Stimulated activated memory B cell treated with anti-CD40 and anti-IgM and Interleukin-4, amounts not matched to agents 10 μg/mL and 1 μg/mL and 100 μg/mL, for 72 hours (primary cell): Measurements from ENCODE around the gene PLA2G6.

Source experiments
- ATAC-seq: fragments of 150-1000 bp; cut with Tn5 transposase; 2 replicates; pipeline ENCODE4 v1.10.0; 2021
- H3K27ac Mint-ChIP-seq: one replicate; pipeline ENCODE4 v1.8.0; 2022; ENCODE audit warnings: mild to moderate bottlenecking, mixed read lengths
- H3K27me3 Mint-ChIP-seq: one replicate; pipeline ENCODE4 v1.8.0; 2022; ENCODE audit warnings: mixed read lengths
- H3K36me3 Mint-ChIP-seq: one replicate; pipeline ENCODE4 v1.8.0; 2022; ENCODE audit warnings: mixed read lengths
- H3K4me1 Mint-ChIP-seq: one replicate; pipeline ENCODE4 v1.8.0; 2022; ENCODE audit warnings: mixed read lengths
- H3K4me3 Mint-ChIP-seq: one replicate; pipeline ENCODE4 v1.8.0; 2022; ENCODE audit warnings: mild to moderate bottlenecking, moderate library complexity, mixed read lengths
- H3K9me3 Mint-ChIP-seq: one replicate; pipeline ENCODE4 v1.8.0; 2022; ENCODE audit warnings: mixed read lengths

PLA2G6 gene, protein sequence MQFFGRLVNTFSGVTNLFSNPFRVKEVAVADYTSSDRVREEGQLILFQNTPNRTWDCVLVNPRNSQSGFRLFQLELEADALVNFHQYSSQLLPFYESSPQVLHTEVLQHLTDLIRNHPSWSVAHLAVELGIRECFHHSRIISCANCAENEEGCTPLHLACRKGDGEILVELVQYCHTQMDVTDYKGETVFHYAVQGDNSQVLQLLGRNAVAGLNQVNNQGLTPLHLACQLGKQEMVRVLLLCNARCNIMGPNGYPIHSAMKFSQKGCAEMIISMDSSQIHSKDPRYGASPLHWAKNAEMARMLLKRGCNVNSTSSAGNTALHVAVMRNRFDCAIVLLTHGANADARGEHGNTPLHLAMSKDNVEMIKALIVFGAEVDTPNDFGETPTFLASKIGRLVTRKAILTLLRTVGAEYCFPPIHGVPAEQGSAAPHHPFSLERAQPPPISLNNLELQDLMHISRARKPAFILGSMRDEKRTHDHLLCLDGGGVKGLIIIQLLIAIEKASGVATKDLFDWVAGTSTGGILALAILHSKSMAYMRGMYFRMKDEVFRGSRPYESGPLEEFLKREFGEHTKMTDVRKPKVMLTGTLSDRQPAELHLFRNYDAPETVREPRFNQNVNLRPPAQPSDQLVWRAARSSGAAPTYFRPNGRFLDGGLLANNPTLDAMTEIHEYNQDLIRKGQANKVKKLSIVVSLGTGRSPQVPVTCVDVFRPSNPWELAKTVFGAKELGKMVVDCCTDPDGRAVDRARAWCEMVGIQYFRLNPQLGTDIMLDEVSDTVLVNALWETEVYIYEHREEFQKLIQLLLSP

DNA sequence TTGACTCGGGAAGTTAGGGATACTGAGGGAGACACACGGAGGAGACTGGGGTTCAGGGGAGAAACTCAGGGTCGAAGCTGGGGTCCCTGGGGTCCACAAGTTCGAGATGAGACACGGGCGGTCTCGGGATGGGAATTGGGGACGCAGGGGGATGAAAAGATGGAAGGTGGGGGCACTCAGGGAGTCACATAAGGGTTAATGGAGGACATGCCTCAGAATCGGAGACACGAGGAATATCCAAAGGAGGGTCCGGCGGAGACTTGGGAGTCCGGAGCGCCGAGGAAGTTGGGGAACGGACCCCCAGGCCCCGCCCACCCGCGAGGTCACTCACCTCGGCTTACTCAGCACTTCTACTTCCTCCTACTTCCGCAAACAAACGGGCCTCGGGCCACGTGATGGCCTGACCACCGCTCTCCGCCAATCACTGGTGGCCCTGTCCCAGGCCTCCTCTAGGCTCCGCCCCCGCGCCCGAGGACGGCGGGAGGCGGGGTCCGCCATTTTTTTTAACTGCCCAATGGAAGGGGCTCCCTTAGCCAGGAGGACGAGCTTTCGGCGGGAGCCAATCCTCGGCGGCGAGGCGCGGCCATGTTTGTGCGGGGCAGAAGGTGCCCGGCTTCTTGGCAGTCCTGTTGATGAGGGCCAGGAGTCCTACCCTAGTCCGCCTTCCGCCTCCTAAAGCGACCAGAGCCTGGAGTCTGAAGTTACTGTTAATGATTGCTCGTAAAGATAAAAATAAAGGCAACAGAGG is at the start of gene PLA2G6:
PLA2G6 (minus strand) TSS at position 378 of the 748 bp plus-strand sequence. CDS start 12,404 bp downstream, outside the sequence.
- Mint-ChIP-seq H3K27ac (peak within 1 kb of the TSS; percentile 89), H3K4me3 (peak within 1 kb of the TSS; percentile 91), H3K36me3 (peaks cover 7% of the 10 kb centered on the region), H3K9me3 (no peaks in the 10 kb centered on the region), H3K27me3 (peaks cover 16% of the 10 kb centered on the region), H3K4me1 (peaks cover 37% of the 10 kb centered on the region)
- peak; percentile 99 for ATAC-seq

DNA sequence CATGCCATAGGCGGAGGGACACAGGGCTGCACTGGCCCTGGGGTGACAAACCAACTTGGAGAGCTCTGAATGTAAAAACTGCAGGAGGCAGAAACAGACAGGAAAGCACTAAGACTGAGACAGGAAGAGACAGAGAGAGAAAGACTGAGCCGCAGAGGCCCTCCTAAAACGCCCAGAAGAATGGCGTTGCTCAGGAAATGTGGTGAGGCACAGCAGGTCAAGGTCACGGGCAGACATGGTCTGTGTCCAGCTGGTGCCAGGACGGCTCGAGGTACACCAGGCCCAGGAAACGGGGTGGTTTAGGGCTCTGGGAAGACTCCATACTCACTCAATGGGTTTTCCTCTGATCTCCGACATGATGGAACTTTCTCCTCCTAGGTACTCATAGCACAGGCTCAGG is 49.3 kb upstream of the PLA2G6 start:
- Mint-ChIP-seq H3K9me3 (no peaks in the 10 kb centered on the region), H3K4me1 (peaks cover 5% of the 10 kb centered on the region), H3K36me3 (peaks cover 44% of the 10 kb centered on the region), H3K27ac (no peak overlapping the region), H3K4me3 (no peak overlapping the region), H3K27me3 (no peaks in the 10 kb centered on the region)
- no peak for ATAC-seq

DNA sequence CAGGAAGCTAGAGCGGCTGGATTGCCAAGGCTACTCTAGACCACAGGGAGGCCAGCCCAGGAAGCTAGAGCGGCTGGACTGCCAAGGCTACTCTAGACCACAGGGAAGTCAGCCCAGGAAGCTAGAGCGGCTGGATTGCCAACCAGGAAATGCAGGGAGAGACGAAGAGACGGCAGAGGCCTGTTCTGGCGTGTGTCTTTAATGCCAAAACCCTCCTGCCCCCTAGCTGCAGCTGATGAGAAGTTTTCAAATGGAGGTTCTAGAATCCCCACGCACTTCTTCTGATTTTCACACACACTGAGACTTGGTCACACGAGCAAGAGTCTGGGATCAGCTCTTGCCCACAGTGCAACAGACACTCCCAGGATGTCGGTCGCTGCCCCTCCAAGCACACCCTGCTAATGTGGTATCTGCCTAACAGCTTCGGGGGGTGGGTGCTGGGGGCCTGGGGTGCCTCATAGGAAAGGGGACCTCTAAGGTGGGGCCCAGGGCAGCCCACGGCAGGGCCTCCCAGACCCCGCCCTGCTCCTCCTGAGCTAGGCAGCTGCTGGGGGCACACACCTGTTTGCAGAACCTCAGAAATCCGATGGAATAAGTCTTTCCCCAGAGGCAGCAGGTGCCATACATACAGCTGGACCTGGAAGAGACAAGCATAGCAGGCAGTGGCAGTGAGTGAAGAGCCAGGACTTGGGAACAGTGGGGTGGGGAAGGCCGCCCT is 48.6 kb upstream of the PLA2G6 start:
- H3K9me3 Mint-ChIP-seq: no peaks in the 10 kb centered on the region
- no peak for ATAC-seq
- H3K27me3 Mint-ChIP-seq: no peaks in the 10 kb centered on the region
- H3K36me3 Mint-ChIP-seq: peaks cover 41% of the 10 kb centered on the region
- H3K4me3 Mint-ChIP-seq: no peak overlapping the region
- peaks cover 5% of the 10 kb centered on the region for H3K4me1 Mint-ChIP-seq
- no peak overlapping the region for H3K27ac Mint-ChIP-seq

DNA sequence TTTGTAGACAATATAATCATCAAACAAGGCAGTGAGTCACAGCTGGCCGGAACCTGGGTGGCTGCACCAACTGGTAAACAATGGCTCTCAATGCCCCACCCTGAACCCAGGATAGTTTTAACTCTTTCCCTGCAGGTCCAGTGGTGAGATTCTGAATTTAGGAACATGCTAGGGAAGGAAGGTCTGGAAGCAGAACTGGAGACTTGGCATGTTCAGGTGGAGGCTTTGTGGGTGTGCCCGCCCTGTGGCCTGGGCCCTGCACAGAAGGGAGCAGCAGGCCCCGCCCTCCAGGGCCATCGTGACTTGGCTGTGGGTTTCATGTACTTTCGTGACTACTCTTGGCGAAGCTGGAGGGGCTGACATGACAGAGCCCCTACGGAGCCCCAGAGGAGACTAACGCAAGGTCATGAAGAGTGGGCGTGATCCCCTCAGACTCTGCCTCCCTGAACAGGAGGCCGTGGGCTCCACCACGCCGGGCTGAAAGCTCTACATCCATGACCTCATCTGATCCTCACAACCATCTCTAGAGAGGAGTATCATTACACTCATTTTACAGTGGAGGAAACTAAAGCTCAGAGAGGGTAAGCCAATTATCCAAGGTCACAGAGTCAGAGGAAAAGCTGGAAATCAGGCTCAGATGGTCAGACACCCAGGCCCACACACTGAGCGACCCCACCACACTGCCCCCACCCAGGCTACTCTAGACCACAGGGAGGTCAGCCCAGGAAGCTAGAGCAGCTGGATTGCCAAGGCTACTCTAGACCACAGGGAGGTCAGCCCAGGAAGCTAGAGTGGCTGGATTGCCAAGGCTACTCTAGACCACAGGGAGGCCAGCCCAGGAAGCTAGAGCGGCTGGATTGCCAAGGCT is 47.5 kb upstream of the PLA2G6 start:
- Mint-ChIP-seq H3K4me3 (no peak overlapping the region), H3K27me3 (no peaks in the 10 kb centered on the region), H3K27ac (no peak overlapping the region), H3K36me3 (peaks cover 35% of the 10 kb centered on the region), H3K9me3 (no peaks in the 10 kb centered on the region), H3K4me1 (peaks cover 5% of the 10 kb centered on the region)
- ATAC-seq: no peak

DNA sequence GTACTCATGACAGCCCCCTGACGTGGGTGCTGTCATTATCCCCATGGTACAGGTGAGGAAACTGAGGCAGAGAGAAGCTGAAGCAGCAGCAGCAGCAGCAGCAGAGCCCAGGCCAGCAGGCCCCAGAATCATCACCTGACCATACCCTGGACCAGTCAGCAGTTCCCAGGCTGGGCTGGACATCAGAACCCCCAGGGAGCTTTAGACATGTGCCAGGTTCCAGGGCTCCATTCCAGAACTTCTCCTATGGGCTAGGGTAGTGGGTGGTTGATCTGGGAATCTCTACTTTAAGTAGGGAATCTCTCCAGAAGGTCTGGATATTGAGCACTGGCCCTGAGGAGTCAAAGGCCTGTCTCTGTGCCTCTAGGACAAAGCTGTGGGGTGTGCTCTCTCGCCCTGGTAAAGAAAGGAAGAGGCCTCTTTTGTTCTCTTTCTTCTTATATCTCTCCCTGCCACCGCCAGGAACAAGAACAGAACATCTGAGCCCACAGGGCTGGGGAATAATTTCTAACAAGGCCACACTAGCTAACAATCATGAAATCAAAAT is 46.8 kb upstream of the PLA2G6 start:
- Mint-ChIP-seq H3K27ac (no peak overlapping the region), H3K36me3 (peaks cover 35% of the 10 kb centered on the region), H3K4me1 (peaks cover 5% of the 10 kb centered on the region), H3K4me3 (no peak overlapping the region), H3K27me3 (no peaks in the 10 kb centered on the region), H3K9me3 (no peaks in the 10 kb centered on the region)
- ATAC-seq: no peak

DNA sequence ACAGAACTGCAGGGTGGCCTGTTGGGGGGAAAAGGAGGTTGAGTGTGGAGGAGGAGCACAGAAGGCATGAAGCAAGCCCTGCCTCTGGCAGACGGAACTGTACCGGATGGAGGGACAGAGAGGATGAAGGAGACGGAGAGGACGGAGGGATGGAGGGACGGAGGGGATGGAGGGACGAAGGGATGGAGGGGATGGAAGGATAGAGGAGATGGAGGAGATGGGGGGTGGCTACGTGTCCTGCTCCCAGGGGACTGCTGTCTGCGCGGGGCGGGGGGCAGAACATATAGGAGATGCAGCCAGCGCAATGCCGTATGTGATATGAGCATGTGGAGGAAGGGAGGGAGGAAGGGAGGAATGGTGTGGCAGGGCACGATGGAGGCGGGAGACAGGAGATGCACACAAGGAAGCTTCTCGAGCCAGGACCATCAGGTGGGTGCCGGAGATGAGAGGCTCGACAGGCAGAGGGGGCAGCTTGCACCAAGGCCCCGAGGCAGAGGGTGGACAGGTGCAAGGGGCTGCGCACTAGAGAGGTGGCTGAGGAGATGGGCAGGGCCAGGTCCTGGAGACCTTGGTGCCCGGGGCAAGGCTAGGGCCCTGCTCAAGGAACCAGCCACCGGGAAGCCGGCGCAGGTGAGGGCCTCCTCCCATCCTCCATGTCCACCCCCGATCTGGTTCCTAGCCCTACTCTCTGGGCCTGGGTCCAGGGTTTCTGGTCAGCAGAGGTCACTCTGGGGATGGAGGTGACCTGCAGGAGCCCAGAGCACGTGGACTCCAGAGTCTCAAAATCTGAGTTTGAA is 45.4 kb upstream of the PLA2G6 start:
- Mint-ChIP-seq H3K36me3 (peaks cover 35% of the 10 kb centered on the region), H3K4me3 (no peak overlapping the region), H3K27me3 (no peaks in the 10 kb centered on the region), H3K27ac (no peak overlapping the region), H3K9me3 (no peaks in the 10 kb centered on the region), H3K4me1 (peaks cover 5% of the 10 kb centered on the region)
- ATAC-seq: no peak

DNA sequence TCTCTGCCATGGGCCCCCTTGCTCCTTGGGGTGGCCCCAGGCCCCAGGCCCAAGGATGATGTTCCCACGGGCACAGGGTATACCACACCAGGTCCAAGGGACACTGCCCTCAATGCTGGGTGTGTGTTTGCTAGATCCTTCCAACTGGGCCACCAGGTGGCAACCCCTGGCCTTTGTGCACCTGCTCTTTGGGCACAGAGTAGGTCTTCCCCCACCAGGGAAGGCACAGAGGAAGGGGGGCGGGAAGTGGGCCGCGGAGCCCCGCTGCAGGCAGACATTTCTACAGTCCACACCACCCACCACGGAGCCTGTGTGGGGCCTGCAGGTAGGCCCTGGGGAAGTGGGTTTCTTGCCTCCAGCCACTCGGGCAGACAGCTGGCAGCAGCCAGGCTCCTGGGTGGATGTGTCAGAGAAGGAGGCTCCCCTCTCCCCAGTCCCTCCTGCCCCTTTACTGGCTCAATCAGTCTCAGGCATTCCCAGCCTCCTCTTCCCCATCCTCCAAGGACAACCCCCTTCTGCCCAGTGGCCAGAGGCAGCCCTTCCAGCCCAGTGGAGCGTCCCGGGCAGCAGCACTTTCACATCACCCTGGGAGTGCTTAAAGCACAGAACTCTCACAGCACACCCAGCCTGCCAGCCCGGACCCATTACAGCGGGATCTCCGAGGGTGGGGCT is 41.8 kb upstream of the PLA2G6 start:
- no peak overlapping the region for H3K27ac Mint-ChIP-seq
- no peak overlapping the region for H3K4me3 Mint-ChIP-seq
- H3K4me1 Mint-ChIP-seq: peaks cover 12% of the 10 kb centered on the region
- no peaks in the 10 kb centered on the region for H3K9me3 Mint-ChIP-seq
- no peaks in the 10 kb centered on the region for H3K27me3 Mint-ChIP-seq
- ATAC-seq: no peak
- peaks cover 39% of the 10 kb centered on the region for H3K36me3 Mint-ChIP-seq

DNA sequence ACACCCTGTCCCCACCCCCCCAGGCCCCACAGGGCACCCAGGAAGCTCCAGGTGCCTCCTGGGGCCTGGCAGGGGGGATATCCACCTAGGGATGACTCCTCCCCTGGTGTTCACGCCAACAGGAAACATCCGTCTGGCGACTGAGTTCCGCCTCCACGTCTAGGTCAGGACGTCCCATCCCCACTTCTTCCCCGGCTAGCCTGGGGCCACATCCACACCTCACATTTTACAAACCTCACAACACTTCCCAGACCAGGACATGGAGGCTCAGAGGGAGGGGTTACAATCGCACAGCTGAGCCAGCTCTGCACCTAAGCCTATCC is 41.1 kb upstream of the PLA2G6 start:
- Mint-ChIP-seq H3K9me3 (no peaks in the 10 kb centered on the region), H3K27ac (no peak overlapping the region), H3K36me3 (peaks cover 38% of the 10 kb centered on the region)

DNA sequence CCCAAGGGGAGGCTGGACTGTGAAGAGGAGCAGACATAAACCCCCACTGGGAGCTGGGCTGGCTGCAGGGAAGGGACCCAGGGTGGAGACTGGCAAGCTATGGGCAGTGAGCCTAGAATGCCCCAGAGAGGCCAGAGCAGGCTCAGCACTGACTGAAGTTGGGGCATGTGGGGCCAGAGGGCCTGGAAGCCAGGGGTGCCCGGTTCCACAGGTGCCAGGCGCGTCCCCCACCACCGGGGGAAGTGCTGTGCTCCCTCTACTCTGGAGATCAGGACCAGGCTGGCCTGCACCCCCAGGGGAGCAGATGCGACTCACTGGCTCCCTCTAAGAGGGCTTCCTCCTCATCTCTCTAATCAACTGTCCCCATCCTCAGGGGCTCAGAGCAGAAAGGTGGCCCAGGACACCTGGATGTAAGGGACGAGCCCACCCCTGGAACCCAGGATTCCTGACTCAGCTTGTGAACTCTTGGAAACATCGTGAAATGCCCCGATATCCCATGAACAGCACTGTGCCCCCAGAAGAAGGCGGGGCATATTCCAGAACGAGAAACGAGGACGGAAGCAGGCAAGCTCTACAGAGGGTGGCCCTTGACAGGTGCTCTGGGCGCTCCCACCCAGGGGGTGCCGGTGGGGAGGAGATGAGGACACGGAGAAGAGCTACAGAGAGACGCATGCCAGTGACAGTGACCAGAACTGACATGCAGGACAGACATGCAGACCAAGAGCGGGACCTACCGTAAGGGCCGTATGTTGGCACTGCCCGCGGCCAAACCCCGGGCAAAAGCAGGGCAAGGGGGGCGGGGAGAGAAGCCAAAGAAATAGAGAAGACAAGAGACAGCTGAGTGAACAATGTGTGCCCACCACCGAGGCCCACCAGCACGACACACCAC is 40.5 kb upstream of the PLA2G6 start:
- no peak overlapping the region for H3K4me3 Mint-ChIP-seq
- H3K27me3 Mint-ChIP-seq: no peaks in the 10 kb centered on the region
- ATAC-seq: no peak
- peaks cover 38% of the 10 kb centered on the region for H3K36me3 Mint-ChIP-seq
- no peak overlapping the region for H3K27ac Mint-ChIP-seq
- H3K9me3 Mint-ChIP-seq: no peaks in the 10 kb centered on the region
- peaks cover 18% of the 10 kb centered on the region for H3K4me1 Mint-ChIP-seq

More for the DNA sequence above, 41.1 kb upstream of the PLA2G6 start:
- peaks cover 18% of the 10 kb centered on the region for H3K4me1 Mint-ChIP-seq
- ATAC-seq: no peak
- no peak overlapping the region for H3K4me3 Mint-ChIP-seq
- H3K27me3 Mint-ChIP-seq: no peaks in the 10 kb centered on the region

DNA sequence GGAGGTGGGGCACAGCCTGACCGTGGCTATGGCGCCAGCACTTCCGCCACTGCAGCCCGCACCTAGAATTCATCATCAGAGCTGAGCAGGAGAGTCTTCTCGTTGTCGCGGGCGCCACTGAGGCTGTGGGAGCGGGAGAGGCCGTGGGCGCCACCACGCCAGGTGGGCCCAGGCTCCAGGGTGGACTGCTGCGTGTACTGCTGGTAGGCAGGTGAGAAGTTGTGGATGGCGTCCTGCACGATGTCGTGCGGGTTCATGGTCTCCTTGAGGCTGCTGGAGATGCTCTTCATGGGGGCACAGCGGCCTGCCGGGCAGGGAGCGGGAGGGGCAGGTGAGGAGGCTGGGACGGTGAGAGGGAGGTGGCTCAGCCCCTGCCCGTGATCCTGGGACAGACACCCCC is 39.8 kb upstream of the PLA2G6 start:
- ATAC-seq: no peak
- Mint-ChIP-seq H3K4me1 (peaks cover 18% of the 10 kb centered on the region), H3K27ac (no peak overlapping the region), H3K4me3 (no peak overlapping the region), H3K27me3 (no peaks in the 10 kb centered on the region), H3K9me3 (no peaks in the 10 kb centered on the region), H3K36me3 (peaks cover 30% of the 10 kb centered on the region)

DNA sequence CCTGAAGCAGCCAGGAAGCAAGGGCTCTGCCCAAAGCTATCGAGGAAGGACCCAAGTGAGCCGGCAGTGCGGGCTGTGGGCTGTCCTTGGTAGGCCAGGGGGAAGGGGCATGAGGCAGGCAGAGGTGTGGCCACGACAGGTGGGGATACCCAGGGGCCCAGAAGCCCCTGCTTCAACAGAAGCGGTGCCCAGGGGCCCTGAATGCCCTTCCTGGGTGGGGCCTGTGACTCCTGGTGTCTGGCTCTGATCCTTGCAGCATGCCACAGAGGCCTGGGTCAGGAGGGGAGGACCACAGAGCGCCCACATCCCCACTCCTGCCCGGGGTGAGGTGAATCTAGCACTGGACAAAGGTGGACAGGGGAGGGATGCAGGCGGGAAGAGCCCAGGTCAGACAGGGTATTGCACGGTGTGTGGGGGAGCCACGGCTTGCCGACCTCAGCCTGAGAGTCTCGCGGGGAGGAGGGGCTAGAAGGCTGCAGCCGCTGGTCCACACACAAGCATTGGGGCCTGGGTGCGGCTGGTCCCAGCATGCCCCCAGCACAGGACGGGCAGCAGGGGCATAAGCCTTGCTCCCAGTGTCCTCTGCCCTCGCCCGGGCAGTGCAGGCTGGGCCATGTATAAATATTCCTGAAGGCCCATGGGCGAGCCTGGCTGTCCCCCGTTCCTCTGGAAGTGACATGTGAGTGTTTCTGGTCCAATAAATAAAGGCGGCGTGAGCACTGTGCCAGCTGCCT is 39.2 kb upstream of the PLA2G6 start:
- H3K36me3 Mint-ChIP-seq: peaks cover 30% of the 10 kb centered on the region
- H3K27ac Mint-ChIP-seq: no peak overlapping the region
- no peak for ATAC-seq
- no peaks in the 10 kb centered on the region for H3K27me3 Mint-ChIP-seq
- no peak overlapping the region for H3K4me3 Mint-ChIP-seq
- peaks cover 18% of the 10 kb centered on the region for H3K4me1 Mint-ChIP-seq
- H3K9me3 Mint-ChIP-seq: no peaks in the 10 kb centered on the region

DNA sequence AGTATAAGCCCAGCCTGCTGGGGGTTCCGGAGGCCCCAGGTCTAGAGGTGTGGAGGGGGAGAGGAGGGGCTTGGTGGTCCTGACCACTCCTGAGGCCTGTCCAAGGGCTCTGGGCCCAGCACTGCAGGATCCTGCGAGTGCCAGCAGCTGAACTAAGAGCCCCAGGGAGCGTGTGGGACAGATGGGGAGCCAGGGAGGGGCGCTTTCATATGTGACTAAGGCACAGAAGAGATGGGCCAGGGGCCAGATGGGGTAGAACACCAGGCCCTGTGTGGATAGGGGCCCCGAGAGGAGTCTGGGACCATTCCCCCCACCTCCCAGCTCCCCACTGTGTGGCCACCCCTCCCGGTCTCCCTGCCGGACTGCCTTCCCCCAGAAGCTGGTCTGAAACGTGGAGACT is 38.5 kb upstream of the PLA2G6 start:
- no peak for ATAC-seq
- Mint-ChIP-seq H3K36me3 (peaks cover 25% of the 10 kb centered on the region), H3K27ac (no peak overlapping the region)

More for the DNA sequence above, 38.5 kb upstream of the PLA2G6 start:
- Mint-ChIP-seq H3K4me3 (no peak overlapping the region), H3K4me1 (peaks cover 24% of the 10 kb centered on the region), H3K9me3 (no peaks in the 10 kb centered on the region), H3K27me3 (no peaks in the 10 kb centered on the region)
